GM12878 (cell line): Measurements from ENCODE around the gene BICC1.

Experiments
- FOXK2 ChIP-seq: fragments of 450-650 bp; IDR thresholded peaks from 2 replicates; pipeline ENCODE4 v1.6.1; 2017; ENCODE audit warnings: mild to moderate bottlenecking, moderate library complexity
- POLR2A ChIP-seq: IDR thresholded peaks from 2 replicates; pipeline ENCODE4 v1.6.1; 2011; ENCODE audit warnings: low read depth, mild to moderate bottlenecking, low read length
- TAF1 ChIP-seq: IDR thresholded peaks from 2 replicates; pipeline ENCODE4 v1.6.1; 2011; ENCODE audit warnings: mild to moderate bottlenecking, low read depth, low read length, borderline replicate concordance

DNA sequence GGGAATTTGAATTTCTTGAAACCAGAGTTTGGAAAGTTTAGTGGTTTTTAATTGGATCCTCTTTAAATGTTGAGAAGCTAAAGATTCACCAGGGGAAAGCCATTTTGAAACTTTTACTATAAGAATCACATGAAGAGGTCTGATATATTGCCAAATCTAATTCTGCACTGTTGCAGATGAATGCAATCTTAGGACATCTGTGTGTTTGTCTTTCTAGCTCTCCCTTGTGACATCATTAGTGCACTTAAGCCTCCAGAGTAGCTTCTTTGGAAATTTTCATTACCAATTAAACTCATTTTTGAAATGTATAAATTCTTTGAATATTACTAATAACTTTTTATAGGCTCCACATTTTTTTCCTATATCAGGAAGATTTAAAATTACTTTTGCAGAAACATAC lies 160.2 kb downstream of the BICC1 start:
- TF ChIP-seq FOXK2 (no peak), POLR2A (no peak), TAF1 (no peak)
